GM12865 (cell line): ENCODE data around the gene ESPNL.
A peak's percentile ranks its signal among the peaks of the same experiment; 100 is the strongest.

Experiments
- DNase-seq: peaks from one replicate; pipeline ENCODE4 v3.0.0; 2010; ENCODE audit warnings: low read depth
- H3K4me3 ChIP-seq: 2 replicates; pipeline ENCODE4 v1.5.1; 2011; ENCODE audit warnings: mild to moderate bottlenecking, low read depth, low read length, control low read depth
- CTCF ChIP-seq: IDR thresholded peaks from 2 replicates; pipeline ENCODE4 v1.5.1; 2011; ENCODE audit warnings: low read length, control low read depth, low read depth, inconsistent platforms; ENCODE audit not compliant: insufficient read depth; ENCODE audit errors: missing control alignments

Gene ESPNL

DNA sequence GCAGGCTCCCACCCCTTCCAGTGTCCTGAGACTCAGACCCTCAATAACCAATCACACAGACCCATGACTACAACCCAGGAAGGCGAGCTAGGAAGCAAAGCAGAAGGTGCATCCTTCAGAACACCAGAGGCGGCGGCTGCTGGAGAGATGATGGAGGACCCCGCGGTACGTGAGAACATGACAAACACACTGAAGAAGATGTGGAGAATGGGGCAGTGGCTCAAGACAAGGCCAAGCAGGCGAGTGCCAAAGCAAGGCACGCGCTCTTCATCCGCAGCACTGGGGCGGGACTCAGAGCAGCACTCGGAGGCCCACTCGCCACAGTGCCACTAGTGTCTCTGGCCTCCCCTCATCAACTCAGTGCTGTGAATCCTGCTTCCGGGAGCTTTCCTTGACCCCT, 72.3 kb downstream of the ESPNL start:
- DNase-seq: no peak
- H3K4me3 ChIP-seq: no peak overlapping the region
- no peak for TF ChIP-seq CTCF

GRCh38 chr2:238173692-238174091, 73.6 kb downstream of the ESPNL start:
- TF ChIP-seq CTCF: peak; percentile 26
- no peak overlapping the region for H3K4me3 ChIP-seq
- no peak for DNase-seq

DNA sequence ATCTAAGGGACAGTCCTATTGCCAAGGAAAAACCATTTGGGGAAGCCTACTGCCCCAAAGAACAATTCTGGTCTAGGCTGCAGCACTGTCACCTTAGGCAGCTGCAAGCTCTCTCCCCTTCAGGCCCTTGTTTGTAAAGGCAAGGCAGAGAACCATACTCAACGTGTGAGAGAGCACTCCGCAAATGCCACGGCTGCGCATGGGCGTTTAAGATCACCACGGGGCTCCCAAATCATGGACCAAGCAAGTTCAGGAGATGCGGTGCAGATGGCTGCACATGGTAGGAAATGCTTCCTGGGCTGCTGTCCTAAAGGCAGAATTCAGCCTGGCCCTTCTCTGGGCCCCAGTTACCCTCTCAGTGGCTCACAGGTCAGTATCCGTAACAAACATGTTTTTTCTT, 74.2 kb downstream of the ESPNL start:
- no peak for DNase-seq
- no peak for TF ChIP-seq CTCF
- no peak overlapping the region for H3K4me3 ChIP-seq

DNA sequence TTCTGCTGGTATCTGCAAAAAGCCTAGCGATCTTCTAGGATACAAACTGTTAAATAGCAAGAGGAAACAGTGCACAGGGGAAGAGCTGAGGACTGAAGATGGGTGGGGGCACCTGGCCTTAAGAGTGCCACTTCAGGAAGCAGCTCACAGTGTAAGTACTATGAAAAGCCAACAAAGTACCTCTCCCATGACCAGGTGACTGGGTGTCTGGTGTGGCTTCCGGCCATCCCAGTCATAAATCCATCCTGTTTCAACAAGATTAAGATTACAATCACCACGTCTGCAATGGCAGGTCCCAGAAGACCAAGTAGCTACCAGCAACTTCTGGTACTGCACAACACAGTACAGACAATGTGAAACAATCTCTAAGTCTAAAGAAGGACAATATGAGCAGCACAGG, 74.6 kb downstream of the ESPNL start:
- no peak for DNase-seq
- no peak for TF ChIP-seq CTCF
- H3K4me3 ChIP-seq: no peak overlapping the region

- no peak for DNase-seq
- TF ChIP-seq CTCF: no peak
- H3K4me3 ChIP-seq: no peak overlapping the region
Measured at GRCh38 chr2:238176613-238177012, 76.5 kb downstream of the ESPNL start.

DNA sequence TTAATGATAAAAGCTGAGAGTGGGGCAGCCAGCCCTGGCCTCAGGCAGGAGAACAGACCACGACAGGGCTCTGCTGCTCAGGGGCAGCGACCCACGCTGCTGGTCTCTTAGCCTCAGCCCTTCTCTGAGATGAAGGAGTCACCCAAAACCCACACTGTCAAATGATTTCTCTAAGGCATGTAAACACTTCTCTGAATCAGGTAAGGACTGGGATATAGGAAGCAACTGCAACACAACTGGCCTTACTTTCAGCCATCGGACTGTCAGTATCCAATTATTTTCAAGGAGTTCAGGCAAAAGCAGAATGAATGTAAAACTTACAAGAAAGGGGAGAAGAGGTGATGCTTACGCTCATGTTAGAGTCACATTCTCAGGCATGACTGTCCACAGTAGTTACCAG, 80.4 kb downstream of the ESPNL start:
- H3K4me3 ChIP-seq: no peak overlapping the region
- TF ChIP-seq CTCF: no peak
- no peak for DNase-seq

- no peak for DNase-seq
- H3K4me3 ChIP-seq: no peak overlapping the region
- TF ChIP-seq CTCF: no peak
Measured at GRCh38 chr2:238182362-238182761, 82.2 kb downstream of the ESPNL start.
